ENCODE measurements around the gene PRDX1.

DNA sequence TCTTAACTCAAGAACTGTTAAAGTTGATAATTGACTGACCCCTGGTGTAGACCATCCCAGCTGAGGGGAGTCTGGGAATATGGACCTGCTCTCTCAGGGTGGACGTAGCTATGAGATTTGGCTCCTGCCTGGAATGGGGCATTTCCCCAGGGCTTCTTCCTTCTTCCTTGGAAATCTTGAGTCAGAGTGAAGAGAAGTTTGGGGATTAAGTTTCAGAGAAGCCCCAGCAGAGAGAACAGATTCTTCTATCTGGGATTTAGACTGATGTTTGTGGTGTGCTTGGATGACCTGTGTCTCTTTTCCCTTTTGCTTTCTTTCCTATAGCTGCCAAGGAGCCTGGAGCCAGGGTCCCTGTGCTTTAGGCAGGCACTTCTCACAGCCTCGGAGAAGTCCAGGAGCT, 42.2 kb upstream of the PRDX1 start:
- TF ChIP-seq, protein P1, sequence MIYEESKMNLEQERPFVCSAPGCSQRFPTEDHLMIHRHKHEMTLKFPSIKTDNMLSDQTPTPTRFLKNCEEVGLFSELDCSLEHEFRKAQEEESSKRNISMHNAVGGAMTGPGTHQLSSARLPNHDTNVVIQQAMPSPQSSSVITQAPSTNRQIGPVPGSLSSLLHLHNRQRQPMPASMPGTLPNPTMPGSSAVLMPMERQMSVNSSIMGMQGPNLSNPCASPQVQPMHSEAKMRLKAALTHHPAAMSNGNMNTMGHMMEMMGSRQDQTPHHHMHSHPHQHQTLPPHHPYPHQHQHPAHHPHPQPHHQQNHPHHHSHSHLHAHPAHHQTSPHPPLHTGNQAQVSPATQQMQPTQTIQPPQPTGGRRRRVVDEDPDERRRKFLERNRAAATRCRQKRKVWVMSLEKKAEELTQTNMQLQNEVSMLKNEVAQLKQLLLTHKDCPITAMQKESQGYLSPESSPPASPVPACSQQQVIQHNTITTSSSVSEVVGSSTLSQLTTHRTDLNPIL (CRISPR knock-in tag; IDR thresholded peaks at IDR 0.05; ENCODE audit: low read depth) = no peak
- TF ChIP-seq ISL1 (CRISPR knock-in tag; IDR thresholded peaks at IDR 0.05) (no peak), ZFP30 (CRISPR knock-in tag; IDR thresholded peaks at IDR 0.05) (no peak), ZFP3 (CRISPR knock-in tag; IDR thresholded peaks at IDR 0.05) (no peak), RARB (CRISPR knock-in tag; IDR thresholded peaks at IDR 0.05) (no peak), BACH2 (CRISPR knock-in tag; IDR thresholded peaks at IDR 0.05; ENCODE audit: borderline replicate concordance) (no peak), ARNTL (CRISPR knock-in tag; IDR thresholded peaks at IDR 0.05; ENCODE audit: borderline replicate concordance, low read depth) (no peak), PPARA (CRISPR knock-in tag; IDR thresholded peaks at IDR 0.05; ENCODE audit: borderline replicate concordance) (no peak)
- TF ChIP-seq, protein P2, sequence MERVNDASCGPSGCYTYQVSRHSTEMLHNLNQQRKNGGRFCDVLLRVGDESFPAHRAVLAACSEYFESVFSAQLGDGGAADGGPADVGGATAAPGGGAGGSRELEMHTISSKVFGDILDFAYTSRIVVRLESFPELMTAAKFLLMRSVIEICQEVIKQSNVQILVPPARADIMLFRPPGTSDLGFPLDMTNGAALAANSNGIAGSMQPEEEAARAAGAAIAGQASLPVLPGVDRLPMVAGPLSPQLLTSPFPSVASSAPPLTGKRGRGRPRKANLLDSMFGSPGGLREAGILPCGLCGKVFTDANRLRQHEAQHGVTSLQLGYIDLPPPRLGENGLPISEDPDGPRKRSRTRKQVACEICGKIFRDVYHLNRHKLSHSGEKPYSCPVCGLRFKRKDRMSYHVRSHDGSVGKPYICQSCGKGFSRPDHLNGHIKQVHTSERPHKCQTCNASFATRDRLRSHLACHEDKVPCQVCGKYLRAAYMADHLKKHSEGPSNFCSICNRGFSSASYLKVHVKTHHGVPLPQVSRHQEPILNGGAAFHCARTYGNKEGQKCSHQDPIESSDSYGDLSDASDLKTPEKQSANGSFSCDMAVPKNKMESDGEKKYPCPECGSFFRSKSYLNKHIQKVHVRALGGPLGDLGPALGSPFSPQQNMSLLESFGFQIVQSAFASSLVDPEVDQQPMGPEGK (CRISPR knock-in tag; IDR thresholded peaks at IDR 0.05; ENCODE audit: borderline replicate concordance) = no peak
- TF ChIP-seq, protein P3, sequence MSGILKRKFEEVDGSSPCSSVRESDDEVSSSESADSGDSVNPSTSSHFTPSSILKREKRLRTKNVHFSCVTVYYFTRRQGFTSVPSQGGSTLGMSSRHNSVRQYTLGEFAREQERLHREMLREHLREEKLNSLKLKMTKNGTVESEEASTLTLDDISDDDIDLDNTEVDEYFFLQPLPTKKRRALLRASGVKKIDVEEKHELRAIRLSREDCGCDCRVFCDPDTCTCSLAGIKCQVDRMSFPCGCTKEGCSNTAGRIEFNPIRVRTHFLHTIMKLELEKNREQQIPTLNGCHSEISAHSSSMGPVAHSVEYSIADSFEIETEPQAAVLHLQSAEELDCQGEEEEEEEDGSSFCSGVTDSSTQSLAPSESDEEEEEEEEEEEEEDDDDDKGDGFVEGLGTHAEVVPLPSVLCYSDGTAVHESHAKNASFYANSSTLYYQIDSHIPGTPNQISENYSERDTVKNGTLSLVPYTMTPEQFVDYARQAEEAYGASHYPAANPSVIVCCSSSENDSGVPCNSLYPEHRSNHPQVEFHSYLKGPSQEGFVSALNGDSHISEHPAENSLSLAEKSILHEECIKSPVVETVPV (CRISPR knock-in tag; IDR thresholded peaks at IDR 0.05) = no peak
- TF ChIP-seq, protein P4, sequence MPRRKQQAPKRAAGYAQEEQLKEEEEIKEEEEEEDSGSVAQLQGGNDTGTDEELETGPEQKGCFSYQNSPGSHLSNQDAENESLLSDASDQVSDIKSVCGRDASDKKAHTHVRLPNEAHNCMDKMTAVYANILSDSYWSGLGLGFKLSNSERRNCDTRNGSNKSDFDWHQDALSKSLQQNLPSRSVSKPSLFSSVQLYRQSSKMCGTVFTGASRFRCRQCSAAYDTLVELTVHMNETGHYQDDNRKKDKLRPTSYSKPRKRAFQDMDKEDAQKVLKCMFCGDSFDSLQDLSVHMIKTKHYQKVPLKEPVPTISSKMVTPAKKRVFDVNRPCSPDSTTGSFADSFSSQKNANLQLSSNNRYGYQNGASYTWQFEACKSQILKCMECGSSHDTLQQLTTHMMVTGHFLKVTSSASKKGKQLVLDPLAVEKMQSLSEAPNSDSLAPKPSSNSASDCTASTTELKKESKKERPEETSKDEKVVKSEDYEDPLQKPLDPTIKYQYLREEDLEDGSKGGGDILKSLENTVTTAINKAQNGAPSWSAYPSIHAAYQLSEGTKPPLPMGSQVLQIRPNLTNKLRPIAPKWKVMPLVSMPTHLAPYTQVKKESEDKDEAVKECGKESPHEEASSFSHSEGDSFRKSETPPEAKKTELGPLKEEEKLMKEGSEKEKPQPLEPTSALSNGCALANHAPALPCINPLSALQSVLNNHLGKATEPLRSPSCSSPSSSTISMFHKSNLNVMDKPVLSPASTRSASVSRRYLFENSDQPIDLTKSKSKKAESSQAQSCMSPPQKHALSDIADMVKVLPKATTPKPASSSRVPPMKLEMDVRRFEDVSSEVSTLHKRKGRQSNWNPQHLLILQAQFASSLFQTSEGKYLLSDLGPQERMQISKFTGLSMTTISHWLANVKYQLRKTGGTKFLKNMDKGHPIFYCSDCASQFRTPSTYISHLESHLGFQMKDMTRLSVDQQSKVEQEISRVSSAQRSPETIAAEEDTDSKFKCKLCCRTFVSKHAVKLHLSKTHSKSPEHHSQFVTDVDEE (CRISPR knock-in tag; IDR thresholded peaks at IDR 0.05) = no peak
